ENCODE data around the gene NEURL3.

- TF ChIP-seq, protein P1, sequence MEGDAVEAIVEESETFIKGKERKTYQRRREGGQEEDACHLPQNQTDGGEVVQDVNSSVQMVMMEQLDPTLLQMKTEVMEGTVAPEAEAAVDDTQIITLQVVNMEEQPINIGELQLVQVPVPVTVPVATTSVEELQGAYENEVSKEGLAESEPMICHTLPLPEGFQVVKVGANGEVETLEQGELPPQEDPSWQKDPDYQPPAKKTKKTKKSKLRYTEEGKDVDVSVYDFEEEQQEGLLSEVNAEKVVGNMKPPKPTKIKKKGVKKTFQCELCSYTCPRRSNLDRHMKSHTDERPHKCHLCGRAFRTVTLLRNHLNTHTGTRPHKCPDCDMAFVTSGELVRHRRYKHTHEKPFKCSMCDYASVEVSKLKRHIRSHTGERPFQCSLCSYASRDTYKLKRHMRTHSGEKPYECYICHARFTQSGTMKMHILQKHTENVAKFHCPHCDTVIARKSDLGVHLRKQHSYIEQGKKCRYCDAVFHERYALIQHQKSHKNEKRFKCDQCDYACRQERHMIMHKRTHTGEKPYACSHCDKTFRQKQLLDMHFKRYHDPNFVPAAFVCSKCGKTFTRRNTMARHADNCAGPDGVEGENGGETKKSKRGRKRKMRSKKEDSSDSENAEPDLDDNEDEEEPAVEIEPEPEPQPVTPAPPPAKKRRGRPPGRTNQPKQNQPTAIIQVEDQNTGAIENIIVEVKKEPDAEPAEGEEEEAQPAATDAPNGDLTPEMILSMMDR (IDR thresholded peaks at IDR 0.05; ENCODE audit: poor library complexity), result no peak
- TF ChIP-seq EZH2phosphoT487 (IDR thresholded peaks at IDR 0.05; ENCODE audit: low read depth, severe bottlenecking, unreplicated experiment), result no peak
Measured at GRCh38 chr2:96539215-96539920, 34.2 kb upstream of the NEURL3 start.
